ENCODE results near the gene CLIC4. TPM values are rescaled to one million over a fixed set of nuclear protein-coding genes. Genes with fewer than 3 reads are reported as not detected.

Gene CLIC4
- polyA plus RNA-seq, 1 experiment, result 561 TPM

DNA sequence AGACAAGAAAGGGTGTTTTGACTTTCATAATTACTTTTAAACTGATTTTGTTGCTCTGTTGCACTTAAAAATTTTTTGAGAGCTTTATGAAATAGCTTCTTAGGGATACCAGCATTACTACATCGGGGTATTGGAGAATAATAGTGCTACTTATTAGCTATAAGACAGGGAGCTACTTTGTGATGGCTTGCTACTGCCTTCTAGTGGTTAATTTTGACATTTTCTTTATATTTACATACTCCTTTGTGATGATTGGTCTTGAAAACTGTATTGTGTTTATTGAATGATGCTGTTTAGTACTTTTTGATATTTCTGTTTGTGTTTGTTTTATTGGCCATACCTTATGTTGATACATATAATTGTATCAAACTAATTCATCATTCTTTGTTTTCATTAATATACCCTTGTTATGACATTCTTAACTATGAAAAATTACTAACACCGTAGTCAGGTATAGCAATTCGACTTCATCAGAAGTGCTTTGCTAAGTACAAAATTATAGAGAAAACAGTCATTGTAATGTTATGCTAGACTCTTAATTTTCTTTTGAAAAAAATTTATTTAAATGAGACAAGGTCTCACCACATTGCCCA is 85.5 kb downstream of the CLIC4 start:
- TF ChIP-seq, protein P1, sequence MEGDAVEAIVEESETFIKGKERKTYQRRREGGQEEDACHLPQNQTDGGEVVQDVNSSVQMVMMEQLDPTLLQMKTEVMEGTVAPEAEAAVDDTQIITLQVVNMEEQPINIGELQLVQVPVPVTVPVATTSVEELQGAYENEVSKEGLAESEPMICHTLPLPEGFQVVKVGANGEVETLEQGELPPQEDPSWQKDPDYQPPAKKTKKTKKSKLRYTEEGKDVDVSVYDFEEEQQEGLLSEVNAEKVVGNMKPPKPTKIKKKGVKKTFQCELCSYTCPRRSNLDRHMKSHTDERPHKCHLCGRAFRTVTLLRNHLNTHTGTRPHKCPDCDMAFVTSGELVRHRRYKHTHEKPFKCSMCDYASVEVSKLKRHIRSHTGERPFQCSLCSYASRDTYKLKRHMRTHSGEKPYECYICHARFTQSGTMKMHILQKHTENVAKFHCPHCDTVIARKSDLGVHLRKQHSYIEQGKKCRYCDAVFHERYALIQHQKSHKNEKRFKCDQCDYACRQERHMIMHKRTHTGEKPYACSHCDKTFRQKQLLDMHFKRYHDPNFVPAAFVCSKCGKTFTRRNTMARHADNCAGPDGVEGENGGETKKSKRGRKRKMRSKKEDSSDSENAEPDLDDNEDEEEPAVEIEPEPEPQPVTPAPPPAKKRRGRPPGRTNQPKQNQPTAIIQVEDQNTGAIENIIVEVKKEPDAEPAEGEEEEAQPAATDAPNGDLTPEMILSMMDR (IDR thresholded peaks at IDR 0.05; ENCODE audit: low read depth, low read length), result peak; percentile 84
- Histone ChIP-seq H3K9me3 (ENCODE audit: control insufficient read depth, insufficient read depth, low read length) (no peaks in the 10 kb centered on the region), H3K4me3 (ENCODE audit: low read depth, low read length) (no peak overlapping the region), H3K27ac (ENCODE audit: low read depth, low read length) (no peak overlapping the region), H3K27me3 (ENCODE audit: control insufficient read depth, insufficient read depth, low read length) (no peaks in the 10 kb centered on the region)
- DNase-seq (ENCODE audit: low read depth, low spot score), result peak; percentile 36
- CTCF ChIA-PET, result interaction anchor here (0.6 to 10.2 kb wide), 34 partner anchors 8 to 177 kb away, joined by 3 to 223 read pairs (median 5); partner anchors contain the start of gene CLIC4
- POLR2A ChIA-PET, result interaction anchor here (0.7 to 1.1 kb wide), 3 partner anchors 86 to 147 kb away, joined by 6 to 10 read pairs (median 6); partner anchors contain the start of gene CLIC4

- no peak for DNase-seq (ENCODE audit: low read depth, low spot score)
- no peaks in the 10 kb centered on the region for H3K27me3 ChIP-seq (ENCODE audit: control insufficient read depth, insufficient read depth, low read length)
- H3K27ac ChIP-seq (ENCODE audit: low read depth, low read length), result no peak overlapping the region
- ChIA-PET CTCF (interaction anchor here (0.7 to 3.3 kb wide), 5 partner anchors 10 to 363 kb away, joined by 4 to 12 read pairs (median 8); no protein-coding TSS in a partner anchor), POLR2A (no interaction called here)
- H3K4me3 ChIP-seq (ENCODE audit: low read depth, low read length), result no peak overlapping the region
- H3K9me3 ChIP-seq (ENCODE audit: control insufficient read depth, insufficient read depth, low read length), result no peaks in the 10 kb centered on the region
- TF ChIP-seq, protein P1 (IDR thresholded peaks at IDR 0.05; ENCODE audit: low read depth, low read length), result no peak
Measured at GRCh38 chr1:24841593-24841992, 96.3 kb downstream of the CLIC4 start.

DNA sequence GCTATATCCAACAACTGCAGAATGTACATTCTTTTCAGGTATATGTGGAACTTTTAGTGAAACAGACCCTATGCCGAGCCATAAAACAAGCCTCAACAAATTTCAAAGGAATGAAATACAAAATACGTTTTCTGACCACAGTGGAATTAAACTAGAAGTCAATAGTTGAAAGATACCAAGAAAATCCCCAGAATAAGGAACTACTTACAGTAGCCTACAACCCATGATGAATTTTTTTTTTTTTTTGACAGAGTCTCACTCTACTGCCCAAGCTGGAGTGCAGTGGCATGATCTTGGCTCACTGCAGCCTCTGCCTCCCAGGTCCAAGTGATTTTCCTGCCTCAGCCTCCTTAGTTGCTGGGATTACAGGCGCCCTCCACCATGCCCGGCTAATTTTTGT is 101.4 kb downstream of the CLIC4 start:
- H3K27me3 ChIP-seq (ENCODE audit: control insufficient read depth, insufficient read depth, low read length), result no peaks in the 10 kb centered on the region
- H3K9me3 ChIP-seq (ENCODE audit: control insufficient read depth, insufficient read depth, low read length), result no peaks in the 10 kb centered on the region; the same call in 1 of the 2 replicates
- H3K27ac ChIP-seq (ENCODE audit: low read depth, low read length), result no peak overlapping the region
- CTCF ChIA-PET, result interaction anchor here (1.4 to 2.4 kb wide), 4 partner anchors 10 to 255 kb away, joined by 5 to 11 read pairs (median 8); no protein-coding TSS in a partner anchor
- POLR2A ChIA-PET, result no interaction called here
- DNase-seq (ENCODE audit: low read depth, low spot score), result no peak
- H3K4me3 ChIP-seq (ENCODE audit: low read depth, low read length), result no peak overlapping the region
- TF ChIP-seq, protein P1 (IDR thresholded peaks at IDR 0.05; ENCODE audit: low read depth, low read length), result no peak

GRCh38 chr1:24847995-24848881 is 103.0 kb downstream of the CLIC4 start:
- ChIA-PET POLR2A (interaction anchor here (0.7 to 1.0 kb wide), 2 partner anchors 113 to 206 kb away, joined by 3 read pairs; no protein-coding TSS in a partner anchor), CTCF (interaction anchor here (0.6 to 2.4 kb wide), 15 partner anchors 12 to 384 kb away, joined by 3 to 11 read pairs (median 4); partner anchors contain the start of gene SYF2)
- Histone ChIP-seq H3K9me3 (ENCODE audit: control insufficient read depth, insufficient read depth, low read length) (no peaks in the 10 kb centered on the region; the same call in 1 of the 2 replicates), H3K4me3 (ENCODE audit: low read depth, low read length) (peak overlapping the region; percentile 50), H3K27me3 (ENCODE audit: control insufficient read depth, insufficient read depth, low read length) (no peaks in the 10 kb centered on the region), H3K27ac (ENCODE audit: low read depth, low read length) (no peak overlapping the region)
- peak; percentile 77 for DNase-seq (ENCODE audit: low read depth, low spot score)
- TF ChIP-seq, protein P1 (IDR thresholded peaks at IDR 0.05; ENCODE audit: low read depth, low read length), result peak; percentile 88

Measured in AG04450 (cell line).